Fibroblast of mammary gland (primary cell): ENCODE data around the gene SERINC1.
"Not testable (repeated sequence)": the region's sequence is repeated elsewhere in the genome, so short reads cannot be mapped to it uniquely, and the experiment has no call there.

ENCODE experiments used
- DNase-seq: peaks from one replicate; pipeline ENCODE4 v3.0.0-alpha.2; 2010; ENCODE audit warnings: low read depth
- H3K4me3 ChIP-seq: 2 replicates; pipeline ENCODE4 v1.5.1; 2011; ENCODE audit warnings: low read depth, mild to moderate bottlenecking, low read length, moderate library complexity; ENCODE audit not compliant: control insufficient read depth
- TF ChIP-seq, protein P1 (sequence below): conservative IDR thresholded peaks from 2 replicates; pipeline ENCODE4 v1.5.1; 2011; ENCODE audit warnings: low read depth, low read length, inconsistent platforms; ENCODE audit not compliant: control insufficient read depth, insufficient read depth

The SERINC1 gene

DNA sequence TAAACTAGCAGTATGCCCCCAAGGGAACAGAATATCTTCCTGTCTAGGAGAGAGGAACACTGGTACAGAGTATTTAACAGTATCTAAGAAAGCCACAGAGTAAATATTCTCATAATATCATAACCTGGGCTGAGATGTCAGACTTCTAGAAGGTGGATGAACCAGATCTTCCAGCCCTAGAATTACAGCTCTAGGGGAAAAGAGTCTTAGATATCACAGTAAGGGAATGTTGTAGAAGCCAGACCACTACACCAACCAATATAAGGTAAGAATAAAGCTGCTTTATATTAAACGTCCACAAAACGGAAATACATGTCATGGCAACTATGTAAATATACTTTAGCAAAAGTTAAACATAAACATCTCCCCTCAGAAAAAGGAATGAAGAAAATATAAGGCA lies 12.4 kb downstream of the SERINC1 start:
- TF ChIP-seq, protein P1, sequence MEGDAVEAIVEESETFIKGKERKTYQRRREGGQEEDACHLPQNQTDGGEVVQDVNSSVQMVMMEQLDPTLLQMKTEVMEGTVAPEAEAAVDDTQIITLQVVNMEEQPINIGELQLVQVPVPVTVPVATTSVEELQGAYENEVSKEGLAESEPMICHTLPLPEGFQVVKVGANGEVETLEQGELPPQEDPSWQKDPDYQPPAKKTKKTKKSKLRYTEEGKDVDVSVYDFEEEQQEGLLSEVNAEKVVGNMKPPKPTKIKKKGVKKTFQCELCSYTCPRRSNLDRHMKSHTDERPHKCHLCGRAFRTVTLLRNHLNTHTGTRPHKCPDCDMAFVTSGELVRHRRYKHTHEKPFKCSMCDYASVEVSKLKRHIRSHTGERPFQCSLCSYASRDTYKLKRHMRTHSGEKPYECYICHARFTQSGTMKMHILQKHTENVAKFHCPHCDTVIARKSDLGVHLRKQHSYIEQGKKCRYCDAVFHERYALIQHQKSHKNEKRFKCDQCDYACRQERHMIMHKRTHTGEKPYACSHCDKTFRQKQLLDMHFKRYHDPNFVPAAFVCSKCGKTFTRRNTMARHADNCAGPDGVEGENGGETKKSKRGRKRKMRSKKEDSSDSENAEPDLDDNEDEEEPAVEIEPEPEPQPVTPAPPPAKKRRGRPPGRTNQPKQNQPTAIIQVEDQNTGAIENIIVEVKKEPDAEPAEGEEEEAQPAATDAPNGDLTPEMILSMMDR, result no peak
- no peak overlapping the region for H3K4me3 ChIP-seq
- no peak for DNase-seq

DNA sequence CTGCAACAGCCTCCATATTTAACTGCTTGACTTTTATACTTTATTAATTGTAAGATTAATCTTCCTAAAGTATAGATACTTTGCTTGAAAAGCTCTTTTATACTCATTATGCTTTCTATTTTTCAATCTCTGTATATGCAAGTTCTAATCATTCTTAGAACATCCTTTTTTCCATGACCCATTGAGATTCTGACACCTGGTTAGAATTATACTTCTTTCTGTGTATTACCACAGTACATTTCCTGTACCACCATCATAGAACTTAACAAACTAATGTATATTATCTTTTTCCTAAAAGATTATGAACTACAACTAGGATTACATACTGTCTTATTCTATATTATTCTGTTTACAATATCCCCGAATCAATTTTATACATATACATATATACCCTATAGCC lies 13.5 kb downstream of the SERINC1 start:
- TF ChIP-seq, protein P1, result no peak
- no peak for DNase-seq
- H3K4me3 ChIP-seq, result no peak overlapping the region

DNA sequence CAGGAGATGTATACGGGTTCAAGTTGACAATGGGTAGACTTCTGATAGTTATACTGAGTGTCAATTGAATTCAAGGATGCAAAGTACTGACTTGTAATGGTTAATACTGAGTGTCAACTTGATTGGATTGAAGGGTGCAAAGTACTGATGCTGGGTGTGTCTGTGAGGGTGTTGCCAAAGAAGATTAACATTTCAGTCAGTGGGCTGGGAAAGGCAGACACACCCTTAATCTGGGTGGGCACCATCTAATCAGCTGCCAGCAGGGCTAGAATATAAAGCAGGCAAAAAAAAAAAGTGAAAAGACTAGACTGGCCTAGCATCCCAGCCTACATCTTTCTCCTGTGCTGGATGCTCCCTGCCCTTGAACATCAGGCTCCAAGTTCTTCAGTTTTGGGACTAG lies 16.5 kb downstream of the SERINC1 start:
- H3K4me3 ChIP-seq, DNase-seq: not testable (repeated sequence)

DNA sequence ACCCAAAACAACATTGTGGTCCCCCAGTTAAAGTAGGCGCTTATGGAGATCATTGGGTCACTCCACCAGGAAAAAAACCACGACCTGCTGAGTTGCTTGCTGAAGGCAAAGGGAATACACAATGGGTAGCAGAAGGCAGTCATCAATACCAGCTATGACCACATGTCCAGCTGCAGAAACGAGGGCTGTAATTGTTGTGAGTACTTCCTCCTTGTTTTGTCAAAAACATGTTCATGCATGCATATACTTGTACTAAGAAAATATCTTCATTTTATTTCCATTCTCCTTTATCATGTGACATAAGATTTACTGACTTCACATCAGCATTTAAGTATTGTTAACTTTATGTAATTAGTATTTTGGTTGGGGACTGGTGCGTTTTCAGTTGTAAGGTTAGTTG lies 16.9 kb downstream of the SERINC1 start:
- DNase-seq, result no peak
- H3K4me3 ChIP-seq, result no peak overlapping the region
- TF ChIP-seq, protein P1, result no peak

DNA sequence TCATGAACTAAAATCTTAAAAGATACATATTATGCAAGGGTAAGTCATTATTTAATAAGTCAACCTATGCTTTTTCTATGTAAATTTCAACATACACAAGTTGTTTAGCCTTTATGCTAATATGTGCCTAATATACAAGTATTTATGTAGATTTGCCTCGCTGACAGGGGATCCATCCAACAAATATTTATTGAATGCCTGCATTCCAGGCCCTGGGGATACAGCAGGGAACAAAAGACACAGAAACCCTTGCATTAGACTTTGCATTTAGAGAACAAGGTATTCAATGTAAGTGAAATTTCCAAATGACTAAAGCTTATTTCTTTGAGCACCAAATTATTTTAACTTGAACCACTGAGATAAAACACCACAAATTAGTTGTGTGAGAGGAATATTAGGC lies 19.1 kb downstream of the SERINC1 start:
- no peak for DNase-seq
- TF ChIP-seq, protein P1, result no peak
- no peak overlapping the region for H3K4me3 ChIP-seq

DNA sequence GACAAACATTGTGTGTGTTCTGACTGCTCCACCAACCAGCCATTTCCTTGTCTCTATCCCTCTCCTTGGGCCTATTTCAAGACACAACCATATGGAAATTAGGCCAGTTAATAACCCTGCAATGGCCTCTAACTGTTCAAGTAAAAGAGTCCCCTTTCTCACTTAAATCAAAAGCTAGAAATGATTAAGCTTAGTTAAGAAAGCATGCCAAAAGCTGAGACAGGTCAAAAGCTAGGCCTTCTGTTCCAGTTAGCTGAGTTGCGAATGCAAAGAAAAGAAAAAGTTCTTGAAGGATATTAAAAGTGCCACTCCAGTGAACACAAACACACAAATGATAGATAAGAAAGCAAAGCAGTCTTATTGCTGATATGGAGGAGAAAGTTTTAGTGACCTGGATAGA lies 22.5 kb downstream of the SERINC1 start:
- DNase-seq, result no peak
- H3K4me3 ChIP-seq, result no peak overlapping the region
- TF ChIP-seq, protein P1, result no peak

DNA sequence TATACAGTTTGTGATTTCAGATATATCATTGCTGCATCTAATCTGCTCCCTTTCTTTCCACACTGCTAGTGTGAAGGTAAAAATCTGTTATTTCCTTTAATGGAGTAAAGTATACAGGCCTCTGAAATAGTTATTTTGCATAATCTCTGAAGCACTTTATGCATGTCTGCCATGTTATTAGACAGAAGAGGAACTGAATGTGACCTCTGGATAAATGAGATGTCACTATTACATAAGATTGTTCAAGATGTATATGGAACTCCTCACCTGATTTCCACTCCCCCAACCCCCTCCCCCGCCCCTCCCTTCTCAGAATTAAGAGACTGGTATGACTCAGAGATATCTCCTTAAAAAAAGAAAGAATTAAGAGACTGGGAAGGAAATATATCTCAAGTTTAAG lies 26.3 kb downstream of the SERINC1 start:
- no peak for DNase-seq
- TF ChIP-seq, protein P1, result no peak
- H3K4me3 ChIP-seq, result no peak overlapping the region
